HCT116 (cell line): Measurements from ENCODE around the gene KLHL5. TPM values are rescaled to one million over a fixed set of nuclear protein-coding genes. Genes with fewer than 3 reads are reported as not detected.

Source experiments
- ATAC-seq: fragments of 200-7000 bp; cut with Tn5 transposase; 2 replicates; pipeline ENCODE4 v1.9.1; 2020; ENCODE audit warnings: mild to moderate bottlenecking, moderate library complexity
- BruUV-seq: library from RNA; stranded (reverse); fragments of 400-500 nt; replicated peaks from 2 replicates; lab custom pipeline; 2021; lab: Mats Ljungman, UMichigan
- CTCF ChIA-PET: fragments of 300-600 bp; sonication (Branson Sonifier 250); formaldehyde crosslinking; loops from one replicate; lab custom pipeline; 2021; ENCODE audit warnings: antibody characterized with exemption; lab: Charles Lee
- POLR2A ChIA-PET: fragments of 300-600, 350-600 bp; sonication (Branson Sonifier 250); formaldehyde crosslinking; loops from one replicate; lab custom pipeline; 2021; ENCODE audit warnings: antibody characterized with exemption; lab: Charles Lee
- RAD21 ChIA-PET, 2 experiments: fragments of 300-600 bp; sonication (Branson Sonifier 250); formaldehyde crosslinking; loops; one replicate each; lab custom pipeline; 2023; ENCODE audit warnings: low total read pairs in 2 of 2; ENCODE audit not compliant: uncharacterized antibody in 2 of 2, unreplicated experiment in 2 of 2, low non-redundant PET in 1 of 2; lab: Charles Lee
- DNase-seq: peaks from one replicate; pipeline ENCODE4 v3.0.0-alpha.2; 2010; ENCODE audit warnings: low read depth, low spot score
- H2AFZ ChIP-seq: fragments of 200-600 bp; shearing (Covaris generic), sonication (generic); 2 replicates; pipeline ENCODE4 v1.6.1; 2017; ENCODE audit warnings: low read depth, mixed run types, mixed read lengths, antibody characterized with exemption, low read length; ENCODE audit not compliant: poor library complexity, severe bottlenecking
- H3K27ac ChIP-seq: 2 replicates; pipeline ENCODE4 v1.5.1; 2012; ENCODE audit warnings: low read depth, low read length
- H3K27me3 ChIP-seq: fragments of 200-600 bp; sonication (generic); 2 replicates; pipeline ENCODE4 v1.6.1; 2016; ENCODE audit warnings: mixed run types, low read length, mixed read lengths; ENCODE audit not compliant: insufficient read depth
- H3K36me3 ChIP-seq, 2 experiments: fragments of 200-500 bp in 1 of 2; fragments of 200-600 bp in 1 of 2; sonication (Bioruptor generic) in 1 of 2; sonication (generic) in 1 of 2; 2 replicates each; pipeline versions ENCODE4 v1.5.1 to v1.6.1; 2014 to 2016; ENCODE audit warnings: low read length in 2 of 2, inconsistent platforms in 1 of 2, mixed read lengths in 1 of 2, mixed run types in 1 of 2; ENCODE audit not compliant: insufficient read depth in 2 of 2, control insufficient read depth in 1 of 2
- H3K4me1 ChIP-seq, 2 experiments: fragments of 200-600 bp in 1 of 2; sonication (generic) in 1 of 2; 2 replicates each; pipeline versions ENCODE4 v1.5.1 to v1.6.1; 2012 to 2017; ENCODE audit warnings: low read length in 2 of 2, inconsistent platforms in 1 of 2, mild to moderate bottlenecking in 1 of 2, mixed read lengths in 1 of 2, mixed run types in 1 of 2, moderate library complexity in 1 of 2; ENCODE audit not compliant: insufficient read depth in 2 of 2, control insufficient read depth in 1 of 2
- H3K4me2 ChIP-seq: fragments of 200-600 bp; sonication (generic); 2 replicates; pipeline ENCODE4 v1.6.1; 2017; ENCODE audit warnings: mixed run types, low read length, mixed read lengths
- H3K4me3 ChIP-seq, 2 experiments: fragments of 200-600 bp in 1 of 2; sonication (generic) in 1 of 2; replicated peaks in 1 of 2; 2 replicates each; pipeline ENCODE4 v1.5.1; 2011 to 2016; ENCODE audit warnings: low read length in 2 of 2, control low read depth in 1 of 2, low read depth in 1 of 2, mild to moderate bottlenecking in 1 of 2, mixed read lengths in 1 of 2, mixed run types in 1 of 2
- H3K79me2 ChIP-seq: fragments of 200-600 bp; sonication (generic); 2 replicates; pipeline ENCODE4 v1.6.1; 2017; ENCODE audit warnings: mild to moderate bottlenecking, mixed run types, low read length, moderate library complexity, mixed read lengths; ENCODE audit not compliant: insufficient read depth
- H3K9ac ChIP-seq: fragments of 200-600 bp; sonication (generic); 2 replicates; pipeline ENCODE4 v1.6.1; 2016; ENCODE audit warnings: low read length, mixed read lengths
- H3K9me2 ChIP-seq: fragments of 200-600 bp; sonication (generic), shearing (Covaris generic); 2 replicates; pipeline ENCODE4 v1.6.1; 2017; ENCODE audit warnings: mixed run types, mild to moderate bottlenecking, moderate library complexity; ENCODE audit not compliant: insufficient read depth
- H3K9me3 ChIP-seq, 2 experiments: fragments of 200-500 bp in 1 of 2; fragments of 200-600 bp in 1 of 2; sonication (Bioruptor generic) in 1 of 2; sonication (generic) in 1 of 2; 2 replicates each; pipeline ENCODE4 v1.6.1; 2014 to 2017; ENCODE audit warnings: low read length in 2 of 2, mixed read lengths in 2 of 2, inconsistent platforms in 1 of 2, low read depth in 1 of 2, mild to moderate bottlenecking in 1 of 2, mixed run types in 1 of 2, moderate library complexity in 1 of 2; ENCODE audit not compliant: control insufficient read depth in 1 of 2, insufficient read depth in 1 of 2
- H4K20me1 ChIP-seq: fragments of 200-600 bp; sonication (generic), shearing (Covaris generic); 2 replicates; pipeline ENCODE4 v1.6.1; 2017; ENCODE audit warnings: mixed run types, mild to moderate bottlenecking, moderate library complexity; ENCODE audit not compliant: insufficient read depth
- CBX3 ChIP-seq: IDR thresholded peaks from 2 replicates; pipeline ENCODE4 v1.6.1; 2012; ENCODE audit warnings: low read depth
- EGR1 ChIP-seq: IDR thresholded peaks from 2 replicates; pipeline ENCODE4 v1.6.1; 2012; ENCODE audit warnings: low read depth
- ELF1 ChIP-seq: IDR thresholded peaks from 2 replicates; pipeline ENCODE4 v1.6.1; 2012; ENCODE audit warnings: low read depth, borderline replicate concordance
- FOSL1 ChIP-seq: IDR thresholded peaks from 2 replicates; pipeline ENCODE4 v1.6.1; 2012; ENCODE audit warnings: low read depth
- POLR2A ChIP-seq: IDR thresholded peaks from 2 replicates; pipeline ENCODE4 v1.7.0; 2011; ENCODE audit warnings: borderline replicate concordance; ENCODE audit not compliant: insufficient read depth, insufficient read length; ENCODE audit errors: extremely low read depth
- POLR2AphosphoS5 ChIP-seq: IDR thresholded peaks from 2 replicates; pipeline ENCODE4 v1.6.1; 2011; ENCODE audit warnings: mild to moderate bottlenecking, low read depth, low read length, moderate library complexity
- SIN3A ChIP-seq: IDR thresholded peaks from 2 replicates; pipeline ENCODE4 v1.6.1; 2012; ENCODE audit warnings: low read depth
- YY1 ChIP-seq: IDR thresholded peaks from 2 replicates; pipeline ENCODE4 v1.6.1; 2011; ENCODE audit warnings: low read length, low read depth, moderate library complexity, mild to moderate bottlenecking; ENCODE audit not compliant: insufficient replicate concordance; ENCODE audit errors: extremely low read depth
- ZBTB33 ChIP-seq: IDR thresholded peaks from 2 replicates; pipeline ENCODE4 v1.6.1; 2011; ENCODE audit warnings: mild to moderate bottlenecking, low read length, moderate library complexity; ENCODE audit not compliant: insufficient replicate concordance; ENCODE audit errors: extremely low read depth
- intact Hi-C: fragments of 100-400 bp; cut with micrococcal nuclease; formaldehyde crosslinking; loops from 2 replicates; pipeline ENCODE4 v1.10.0; 2022
- total RNA-seq: library from RNA; stranded (reverse); gene quantifications from one replicate; pipeline ENCODE4 v1.2.1, GENCODE V29; 2021; ENCODE audit not compliant: unreplicated experiment
- TF ChIP-seq, protein P1 (sequence below), 3 experiments: fragments of 200-600 bp in 1 of 3; sonication (generic) in 1 of 3; IDR thresholded peaks in 2 of 3; conservative IDR thresholded peaks in 1 of 3; 2 replicates each; pipeline ENCODE4 v1.5.1; 2012 to 2017; ENCODE audit warnings: low read depth in 2 of 3, low read length in 2 of 3, antibody characterized with exemption in 1 of 3, borderline replicate concordance in 1 of 3, control low read depth in 1 of 3, mild to moderate bottlenecking in 1 of 3, mixed read lengths in 1 of 3, mixed run types in 1 of 3, moderate library complexity in 1 of 3; ENCODE audit not compliant: insufficient read depth in 1 of 3

Gene KLHL5
- total RNA-seq, 1 experiment from 2014 or later: 20.8 TPM

GRCh38 chr4:39036172-39036571 lies 25.9 kb upstream of the KLHL5 start:
- no peak overlapping the region for H3K4me3 ChIP-seq
- CTCF ChIA-PET: no interaction called here
- no TSS peak for BruUV-seq

DNA sequence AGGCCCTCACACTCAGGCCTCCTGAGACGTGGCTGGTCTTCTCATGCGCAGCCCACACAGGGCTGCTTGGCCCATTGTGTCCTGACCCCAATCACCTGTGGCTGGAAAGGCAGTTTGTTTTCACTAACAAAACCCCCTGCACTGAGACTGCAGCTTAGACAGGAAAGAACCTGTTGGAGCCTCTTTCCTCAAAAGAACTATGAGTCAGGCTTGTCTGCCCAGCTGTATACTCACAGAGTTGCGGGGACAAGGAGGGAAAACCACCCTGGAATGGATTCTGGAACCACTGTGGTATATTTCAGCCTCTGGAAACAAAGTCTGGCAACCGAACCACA lies 24.6 kb upstream of the KLHL5 start:
- Histone ChIP-seq H2AFZ (no peak overlapping the region), H3K27ac (no peak overlapping the region), H3K9ac (no peak overlapping the region), H3K9me2 (no peaks in the 10 kb centered on the region), H3K79me2 (no peaks in the 10 kb centered on the region), H3K4me3 (no peak overlapping the region), H3K9me3 (no peaks in the 10 kb centered on the region), H3K4me2 (no peak overlapping the region), H4K20me1 (no peaks in the 10 kb centered on the region), H3K4me1 (peaks cover 2 to 7% of the 10 kb centered on the region in 2 experiments; a peak in 3 of 4 replicates), H3K36me3 (no peaks in the 10 kb centered on the region), H3K27me3 (no peaks in the 10 kb centered on the region)
- CTCF ChIA-PET: no interaction called here
- BruUV-seq: no TSS peak
- RAD21 ChIA-PET: no interaction called here
- ATAC-seq (no peak), DNase-seq (no peak)
- POLR2A ChIA-PET: no interaction called here
- intact Hi-C loops: no loop called here
- TF ChIP-seq EGR1 (no peak), FOSL1 (no peak), ELF1 (no peak), YY1 (no peak), CBX3 (no peak), POLR2A (no peak), POLR2AphosphoS5 (no peak), SIN3A (no peak)
- TF ChIP-seq, protein P1, sequence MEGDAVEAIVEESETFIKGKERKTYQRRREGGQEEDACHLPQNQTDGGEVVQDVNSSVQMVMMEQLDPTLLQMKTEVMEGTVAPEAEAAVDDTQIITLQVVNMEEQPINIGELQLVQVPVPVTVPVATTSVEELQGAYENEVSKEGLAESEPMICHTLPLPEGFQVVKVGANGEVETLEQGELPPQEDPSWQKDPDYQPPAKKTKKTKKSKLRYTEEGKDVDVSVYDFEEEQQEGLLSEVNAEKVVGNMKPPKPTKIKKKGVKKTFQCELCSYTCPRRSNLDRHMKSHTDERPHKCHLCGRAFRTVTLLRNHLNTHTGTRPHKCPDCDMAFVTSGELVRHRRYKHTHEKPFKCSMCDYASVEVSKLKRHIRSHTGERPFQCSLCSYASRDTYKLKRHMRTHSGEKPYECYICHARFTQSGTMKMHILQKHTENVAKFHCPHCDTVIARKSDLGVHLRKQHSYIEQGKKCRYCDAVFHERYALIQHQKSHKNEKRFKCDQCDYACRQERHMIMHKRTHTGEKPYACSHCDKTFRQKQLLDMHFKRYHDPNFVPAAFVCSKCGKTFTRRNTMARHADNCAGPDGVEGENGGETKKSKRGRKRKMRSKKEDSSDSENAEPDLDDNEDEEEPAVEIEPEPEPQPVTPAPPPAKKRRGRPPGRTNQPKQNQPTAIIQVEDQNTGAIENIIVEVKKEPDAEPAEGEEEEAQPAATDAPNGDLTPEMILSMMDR (IDR thresholded peaks at IDR 0.05 in 2 of 3, conservative IDR thresholded peaks at IDR 0.05 in 1 of 3; ENCODE audit: borderline replicate concordance in 1 of 3, insufficient read depth in 1 of 3, low read depth in 2 of 3, low read length in 2 of 3): no peak

More at GRCh38 chr4:39036172-39036571, 25.9 kb upstream of the KLHL5 start:
- RAD21 ChIA-PET: no interaction called here
- intact Hi-C loops: no loop called here
- no peak for DNase-seq
- Histone ChIP-seq H3K79me2 (no peaks in the 10 kb centered on the region), H3K4me2 (no peak overlapping the region), H3K36me3 (no peaks in the 10 kb centered on the region), H3K9me3 (no peaks in the 10 kb centered on the region), H3K4me1 (peaks cover 0 to 13% of the 10 kb centered on the region in 2 experiments; a peak in 2 of 4 replicates), H3K9ac (no peak overlapping the region), H3K27me3 (no peaks in the 10 kb centered on the region), H3K9me2 (no peaks in the 10 kb centered on the region), H3K27ac (no peak overlapping the region), H2AFZ (no peak overlapping the region), H4K20me1 (no peaks in the 10 kb centered on the region)
- no peak for ATAC-seq
- POLR2A ChIA-PET: no interaction called here
- no peak for TF ChIP-seq FOSL1
- TF ChIP-seq ELF1: no peak
- no peak for TF ChIP-seq ZBTB33
- TF ChIP-seq POLR2AphosphoS5: no peak
- no peak for TF ChIP-seq SIN3A
